HG03354 (cell line): ENCODE data around the gene TSHZ1.

Experiments
- ATAC-seq: cut with Tn5 transposase; IDR thresholded peaks from one replicate; pipeline ENCODE4 v1.9.1; 2021; ENCODE audit warnings: mild to moderate bottlenecking; ENCODE audit not compliant: unreplicated experiment, poor library complexity, severe bottlenecking

TSHZ1 gene

GRCh38 chr18:75218065-75218923 lies 7.7 kb downstream of the TSHZ1 start:
- ATAC-seq: no peak

GRCh38 chr18:75219745-75220375 lies 9.3 kb downstream of the TSHZ1 start:
- no peak for ATAC-seq

- ATAC-seq: no peak
Measured at GRCh38 chr18:75220551-75221355, 10.2 kb downstream of the TSHZ1 start.

DNA sequence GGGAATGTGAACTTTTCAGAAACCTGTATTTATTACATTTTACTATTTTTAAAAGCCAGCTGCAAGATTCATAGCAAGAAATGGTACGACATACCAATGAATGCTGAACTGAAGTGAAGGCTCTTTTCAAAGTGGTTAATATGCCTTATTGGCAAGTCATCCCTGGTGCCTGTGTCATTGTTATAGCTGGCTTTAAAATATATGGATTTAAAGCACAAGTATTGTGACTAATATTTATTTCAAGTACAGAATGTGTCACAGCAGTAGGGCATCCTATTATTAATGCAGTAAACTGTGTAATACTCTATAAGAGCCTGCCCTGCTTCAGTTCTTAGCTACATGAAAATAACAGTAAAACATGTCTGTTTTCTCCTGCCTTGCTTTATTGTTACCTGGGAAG lies 10.8 kb downstream of the TSHZ1 start:
- ATAC-seq: no peak

DNA sequence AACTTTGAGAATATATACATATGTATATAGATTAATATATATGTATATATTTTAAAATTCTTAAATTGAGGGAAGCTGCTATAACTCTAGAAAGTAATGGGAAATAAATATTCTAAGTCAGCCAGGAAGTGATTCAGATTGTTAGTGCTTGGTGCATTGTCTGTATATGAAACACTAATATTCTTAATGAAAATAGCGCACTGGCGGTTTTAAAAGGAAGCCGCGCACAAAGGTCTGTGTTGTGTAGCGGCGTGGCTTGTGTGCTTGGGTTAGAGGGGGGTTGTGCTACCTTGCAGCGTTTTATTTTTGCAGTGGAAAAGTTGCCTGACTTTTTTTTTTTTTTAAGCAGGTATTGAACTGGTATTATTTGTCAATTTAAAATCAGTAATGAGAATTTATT lies 11.3 kb downstream of the TSHZ1 start:
- ATAC-seq: no peak

DNA sequence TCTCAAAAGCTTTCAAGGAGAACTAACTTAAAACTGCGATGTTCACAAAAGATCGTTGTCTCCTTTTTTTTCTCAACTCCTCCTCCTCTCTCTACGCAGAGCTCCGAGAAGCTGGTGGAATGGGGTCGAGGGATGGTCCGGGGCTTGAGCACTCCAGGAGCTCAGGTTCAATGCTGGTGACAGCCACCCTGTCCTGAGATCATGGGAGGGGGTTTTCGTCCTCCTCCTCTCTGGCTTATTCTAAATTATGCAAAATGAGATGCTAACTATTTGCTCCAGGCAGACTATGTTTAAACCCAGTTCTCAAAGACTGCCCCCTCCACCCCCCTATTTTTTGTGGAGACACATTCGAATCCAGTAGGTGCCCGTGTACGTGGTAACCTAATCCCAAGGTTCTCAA lies 11.8 kb downstream of the TSHZ1 start:
- no peak for ATAC-seq

DNA sequence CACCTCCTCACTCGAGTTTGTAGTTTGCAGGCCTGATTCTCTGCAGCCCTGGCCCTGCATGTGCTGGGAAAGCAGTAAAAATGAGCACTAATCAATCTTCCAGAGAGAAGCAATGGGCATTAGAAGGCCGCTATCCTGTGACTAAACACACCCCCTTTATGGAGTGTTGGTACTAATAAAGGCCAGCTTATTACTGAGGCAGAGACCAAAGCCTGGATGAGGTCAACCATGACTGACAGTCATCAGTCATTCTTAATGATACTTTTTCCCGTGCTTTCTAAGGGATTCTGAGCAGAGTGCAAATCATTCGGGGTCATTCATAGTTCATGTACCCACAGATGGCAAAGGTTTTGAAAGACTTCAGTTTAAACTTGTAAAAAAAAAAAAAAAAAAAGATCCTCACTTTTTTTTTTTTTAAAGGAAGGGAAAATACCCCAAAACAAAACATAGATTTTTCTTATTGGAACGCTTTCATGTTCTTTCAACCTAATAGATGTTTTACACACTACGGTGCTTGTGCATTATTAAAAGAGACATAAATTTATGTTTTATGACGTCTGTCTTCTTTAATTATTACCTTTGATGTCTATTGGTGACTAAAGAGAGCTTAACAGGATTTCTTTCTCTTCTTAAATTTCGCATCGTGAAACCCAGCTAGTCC lies 13.2 kb downstream of the TSHZ1 start:
- ATAC-seq: no peak

- peak; percentile 53 for ATAC-seq
Measured at GRCh38 chr18:75226286-75226955, 15.8 kb downstream of the TSHZ1 start.

- no peak for ATAC-seq
Measured at GRCh38 chr18:75226956-75227316, 16.3 kb downstream of the TSHZ1 start.

- no peak for ATAC-seq
Measured at GRCh38 chr18:75227535-75228296, 17.1 kb downstream of the TSHZ1 start.

- no peak for ATAC-seq
Measured at GRCh38 chr18:75228967-75229366, 18.4 kb downstream of the TSHZ1 start.

GRCh38 chr18:75229437-75229836 lies 18.8 kb downstream of the TSHZ1 start:
- ATAC-seq: no peak

DNA sequence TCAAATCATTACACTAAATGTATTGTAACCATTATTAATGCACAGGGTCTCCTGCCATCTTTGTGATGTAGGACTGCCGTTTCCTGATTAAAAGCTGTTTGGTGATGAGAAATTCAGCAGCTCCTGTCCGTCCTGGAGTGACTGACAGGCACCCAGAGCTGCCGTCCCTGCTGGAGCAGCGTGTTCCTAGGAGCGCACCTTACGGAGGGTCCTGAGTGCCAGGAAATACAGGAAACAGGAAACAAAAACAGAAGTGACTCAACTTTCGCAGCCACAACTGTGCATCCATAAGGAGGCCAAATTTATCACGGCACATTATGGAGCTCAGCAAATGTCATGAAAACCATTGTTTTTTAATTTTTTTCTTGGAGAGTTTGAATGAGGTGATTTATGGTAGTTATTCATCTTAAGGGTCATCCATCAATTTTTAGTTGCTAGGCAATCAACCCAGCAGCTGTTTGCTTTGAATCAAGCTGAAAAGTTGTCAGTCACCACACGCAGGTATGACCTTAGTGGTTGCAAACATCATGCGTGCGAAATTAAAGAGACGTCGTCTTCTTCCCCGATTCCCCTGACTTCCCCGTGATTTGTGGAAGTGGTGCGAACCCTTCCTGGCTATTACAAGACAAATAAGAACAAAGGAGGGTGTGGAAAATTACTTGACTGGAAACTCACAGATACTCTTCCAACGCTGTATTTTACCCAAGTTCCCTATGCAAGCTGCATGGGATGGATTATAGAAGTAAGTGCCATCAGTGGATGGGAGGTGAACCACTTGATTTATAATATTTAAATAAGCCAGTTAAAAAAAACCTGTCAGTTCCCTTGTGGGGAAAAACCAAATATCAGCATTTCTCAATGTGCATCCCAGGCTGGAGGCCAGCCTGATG lies 19.8 kb downstream of the TSHZ1 start:
- no peak for ATAC-seq

DNA sequence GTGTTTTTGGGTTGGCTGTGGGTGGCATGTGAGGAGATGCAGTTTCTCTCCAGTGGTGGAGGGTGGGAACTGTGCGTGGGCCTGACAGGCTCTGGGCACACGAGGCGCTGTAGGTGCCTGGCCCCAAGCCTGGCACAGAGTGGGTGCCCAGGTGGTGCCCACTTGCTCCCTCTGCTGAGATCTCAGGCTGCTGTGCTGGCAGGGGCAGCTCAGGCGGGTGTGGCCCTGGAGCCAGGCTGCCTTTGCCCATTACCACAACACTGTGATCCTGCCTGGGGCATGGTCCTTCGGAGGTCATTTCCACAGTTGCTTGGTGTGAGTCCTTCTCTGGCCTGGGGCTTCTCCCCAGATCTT lies 20.4 kb downstream of the TSHZ1 start:
- no peak for ATAC-seq

GRCh38 chr18:75234901-75235300 lies 24.3 kb downstream of the TSHZ1 start:
- no peak for ATAC-seq

DNA sequence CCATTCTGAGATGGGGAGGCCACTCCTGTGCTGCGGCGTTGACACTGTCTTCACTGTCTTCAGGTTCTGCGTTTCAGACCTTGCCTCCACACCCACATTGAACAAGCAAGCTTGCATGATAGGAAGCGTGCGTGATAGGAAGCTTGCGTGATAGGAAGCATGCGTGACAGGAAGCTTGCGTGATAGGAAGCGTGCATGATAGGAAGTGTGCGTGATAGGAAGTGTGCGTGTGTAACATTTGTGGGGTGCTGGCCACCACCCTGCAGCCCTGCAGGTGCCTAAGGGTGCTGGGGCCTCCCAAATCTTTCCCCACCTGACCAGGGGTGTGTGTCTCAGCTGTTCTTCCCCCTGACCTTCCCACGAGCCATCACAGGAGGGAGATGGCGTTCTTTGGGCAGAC lies 25.3 kb downstream of the TSHZ1 start:
- ATAC-seq: no peak

- ATAC-seq: no peak
Measured at GRCh38 chr18:75238100-75238499, 27.5 kb downstream of the TSHZ1 start.

DNA sequence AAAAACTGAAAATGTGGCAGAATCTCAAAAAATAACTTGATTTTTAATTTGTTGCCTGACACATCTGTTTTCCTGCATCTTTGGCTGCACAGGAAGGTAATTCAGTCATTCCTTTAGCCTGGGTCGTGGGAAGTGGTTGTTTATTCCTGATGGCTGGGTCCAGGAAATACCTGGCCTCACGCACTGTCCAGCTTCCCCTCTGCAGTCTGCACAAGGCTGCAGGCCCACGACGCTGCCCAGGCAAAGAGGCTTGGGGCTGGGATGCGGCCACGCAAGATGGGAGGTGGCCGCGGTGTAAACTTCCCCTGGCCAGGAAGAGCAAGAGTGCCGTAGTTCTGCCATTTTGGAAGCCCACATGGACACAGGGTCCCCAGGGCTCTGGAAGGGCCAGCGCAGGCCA lies 28.2 kb downstream of the TSHZ1 start:
- ATAC-seq: no peak
